ENCODE data around the gene MRGPRG.
"Not testable (repeated sequence)": the region's sequence is repeated elsewhere in the genome, so short reads cannot be mapped to it uniquely, and the experiment has no call there.

Gene MRGPRG, protein sequence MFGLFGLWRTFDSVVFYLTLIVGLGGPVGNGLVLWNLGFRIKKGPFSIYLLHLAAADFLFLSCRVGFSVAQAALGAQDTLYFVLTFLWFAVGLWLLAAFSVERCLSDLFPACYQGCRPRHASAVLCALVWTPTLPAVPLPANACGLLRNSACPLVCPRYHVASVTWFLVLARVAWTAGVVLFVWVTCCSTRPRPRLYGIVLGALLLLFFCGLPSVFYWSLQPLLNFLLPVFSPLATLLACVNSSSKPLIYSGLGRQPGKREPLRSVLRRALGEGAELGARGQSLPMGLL

DNA sequence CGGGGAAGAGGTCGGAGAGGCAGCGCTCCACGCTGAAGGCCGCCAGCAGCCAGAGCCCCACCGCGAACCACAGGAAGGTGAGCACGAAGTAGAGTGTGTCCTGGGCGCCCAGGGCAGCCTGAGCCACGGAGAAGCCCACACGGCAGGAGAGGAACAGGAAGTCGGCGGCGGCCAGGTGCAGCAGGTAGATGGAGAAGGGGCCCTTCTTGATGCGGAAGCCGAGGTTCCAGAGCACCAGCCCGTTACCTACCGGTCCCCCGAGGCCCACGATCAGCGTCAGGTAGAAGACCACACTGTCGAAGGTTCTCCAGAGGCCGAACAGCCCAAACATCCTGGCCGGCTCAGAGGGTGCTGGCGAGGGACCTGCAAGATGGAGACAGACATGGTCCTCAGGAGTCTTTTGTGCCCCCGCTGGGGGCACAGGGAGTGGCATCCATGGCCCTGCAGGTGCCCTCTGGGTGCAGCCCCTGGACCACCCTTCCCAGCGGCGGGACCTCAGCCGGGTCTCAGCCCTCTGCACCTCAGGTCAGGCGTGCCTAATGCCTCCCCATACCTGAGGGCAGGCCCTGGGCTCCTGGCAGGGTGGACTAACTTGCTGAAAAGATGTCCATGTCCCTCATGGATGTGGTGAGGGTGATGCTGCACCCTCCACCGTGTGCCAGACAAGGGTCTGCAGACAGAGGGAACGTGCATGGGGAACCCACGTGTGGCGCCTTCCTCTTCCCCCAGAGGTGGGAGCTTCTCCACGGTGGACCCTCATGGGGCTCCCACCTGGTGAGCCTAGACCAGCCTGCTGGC lies at the start of gene MRGPRG:
Gene MRGPRG (minus strand): TSS at position 331 of the 798 bp plus-strand sequence. CDS start 0 bp downstream, at position 331.
- no peak for DNase-seq

DNA sequence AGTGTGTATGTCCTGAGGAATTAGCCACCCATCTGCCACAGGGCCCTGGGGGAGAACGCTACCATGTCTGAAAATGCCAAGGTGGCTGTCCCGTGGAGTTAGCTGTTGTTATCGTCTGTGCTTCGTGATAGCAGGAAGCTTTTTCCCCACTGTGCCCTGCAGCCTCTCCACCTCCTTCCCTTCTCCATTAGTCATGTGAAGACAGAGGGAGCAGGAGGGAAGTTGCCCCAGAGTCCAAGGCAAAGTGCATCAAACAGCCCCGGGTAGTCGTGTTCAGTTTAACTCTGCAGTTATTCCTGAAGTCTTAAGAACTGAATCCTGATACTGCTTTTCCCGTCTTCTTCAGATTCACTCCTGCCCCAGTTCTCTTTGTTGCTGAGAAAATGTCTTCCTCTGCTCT lies 43.9 kb upstream of the MRGPRG start:
- not testable (repeated sequence) for DNase-seq

DNA sequence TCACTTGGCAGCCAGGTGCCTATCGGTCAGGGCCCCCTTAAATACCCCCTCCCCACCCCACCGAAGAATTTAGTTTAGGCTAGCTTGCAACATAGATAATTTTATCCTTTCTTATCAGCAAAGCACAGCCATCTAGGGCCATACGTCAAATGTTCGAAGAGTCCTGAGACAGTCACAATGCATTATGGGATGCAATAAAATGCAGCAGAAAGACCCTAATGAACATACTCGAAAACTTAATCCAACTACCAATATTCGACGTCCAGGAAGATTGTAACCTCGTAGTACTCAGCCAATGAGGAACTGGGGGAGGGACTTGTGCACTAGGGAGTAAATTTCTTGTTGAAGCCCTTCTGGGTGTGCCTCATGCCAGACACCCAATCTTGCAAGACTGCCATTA lies 43.2 kb upstream of the MRGPRG start:
- not testable (repeated sequence) for DNase-seq

DNA sequence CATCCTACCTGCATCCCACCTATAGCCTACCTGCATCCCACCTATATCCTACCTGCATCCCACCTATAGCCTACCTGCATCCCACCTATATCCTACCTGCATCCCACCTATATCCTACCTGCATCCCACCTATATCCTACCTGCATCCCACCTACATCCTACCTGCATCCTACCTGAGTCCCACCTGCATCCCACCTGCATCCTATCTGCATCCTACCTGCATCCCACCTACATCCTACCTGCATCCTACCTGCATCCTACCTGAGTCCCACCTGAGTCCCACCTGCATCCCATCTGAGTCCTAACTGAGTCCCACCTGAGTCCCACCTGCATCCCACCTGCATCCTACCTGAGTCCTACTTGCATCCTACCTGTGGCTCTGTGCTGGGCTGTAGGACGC lies 38.9 kb upstream of the MRGPRG start:
- DNase-seq: not testable (repeated sequence)

DNA sequence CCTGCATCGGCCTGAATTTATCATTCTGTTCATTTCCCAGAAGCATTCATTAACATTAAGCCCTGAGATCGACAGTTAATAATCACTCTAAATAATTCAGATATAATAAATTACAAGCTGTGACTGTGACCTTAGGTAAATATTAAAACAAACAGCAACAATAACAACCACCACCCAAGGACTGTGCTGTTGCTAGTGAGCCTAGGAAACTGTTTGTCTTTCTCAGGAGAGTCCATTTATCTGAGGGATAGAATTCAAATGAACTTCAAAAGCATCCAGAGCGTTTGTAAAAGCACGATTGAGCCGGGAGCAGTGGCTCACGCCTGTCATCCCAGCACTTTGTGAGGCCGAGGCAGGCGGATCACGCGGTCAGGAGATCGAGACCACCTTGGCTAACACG lies 36.6 kb upstream of the MRGPRG start:
- DNase-seq: not testable (repeated sequence)

DNA sequence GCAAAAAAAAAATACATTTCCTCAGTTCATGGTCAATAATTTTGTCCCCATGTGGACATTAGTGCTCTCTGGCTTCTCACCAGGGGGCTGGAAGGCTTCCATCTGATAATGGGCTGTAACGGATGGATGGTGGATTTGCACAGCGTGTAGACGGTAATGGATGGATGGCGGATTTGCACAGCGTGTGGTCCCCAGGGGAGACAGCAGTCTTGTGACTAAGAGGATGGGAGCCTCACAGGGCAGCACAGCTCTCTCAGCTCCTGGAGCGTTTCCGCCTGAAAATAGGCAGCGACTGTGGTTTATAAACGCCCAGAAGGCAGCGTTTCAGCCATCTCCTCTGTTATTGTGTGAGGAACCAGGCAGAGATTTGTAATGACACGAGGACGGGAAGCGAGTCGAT lies 36.2 kb upstream of the MRGPRG start:
- not testable (repeated sequence) for DNase-seq

DNA sequence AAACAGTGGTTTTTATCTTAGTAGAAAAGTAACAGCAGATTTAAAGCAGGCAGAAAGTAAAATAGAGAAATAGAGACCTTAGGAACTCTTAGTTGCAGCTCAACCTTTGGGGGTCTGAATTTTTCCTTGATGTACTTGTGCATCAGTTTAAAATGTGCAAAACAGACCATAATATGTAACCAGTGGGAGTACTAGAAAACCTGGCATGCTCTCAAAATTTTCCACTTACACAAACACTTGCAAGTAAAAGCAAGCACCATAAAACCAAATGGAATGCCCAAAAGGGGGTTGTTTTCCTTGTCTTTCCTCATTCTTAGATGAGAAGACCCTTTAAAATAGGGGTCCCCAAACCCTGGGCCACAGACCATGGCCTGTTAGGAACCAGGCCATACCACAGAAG lies 26.5 kb upstream of the MRGPRG start:
- DNase-seq: no peak

DNA sequence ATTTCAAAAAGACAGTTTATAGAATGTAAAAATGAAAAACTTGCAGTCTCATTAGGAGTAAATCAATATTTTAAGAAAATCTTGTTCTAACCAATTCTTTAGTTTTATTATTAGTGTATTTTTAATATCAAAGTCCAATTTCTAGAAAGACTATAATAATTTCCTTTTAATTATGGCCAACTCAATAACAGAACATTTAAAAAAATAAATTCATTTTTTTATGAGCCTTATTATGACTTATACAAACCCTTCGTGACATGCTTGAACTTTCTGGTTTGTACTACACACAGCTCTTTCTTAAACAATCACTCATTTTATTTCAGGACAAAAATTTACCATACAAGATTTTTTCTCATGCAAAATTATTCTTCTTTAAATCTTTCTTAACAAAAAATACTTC lies 25.3 kb upstream of the MRGPRG start:
- DNase-seq: no peak

DNA sequence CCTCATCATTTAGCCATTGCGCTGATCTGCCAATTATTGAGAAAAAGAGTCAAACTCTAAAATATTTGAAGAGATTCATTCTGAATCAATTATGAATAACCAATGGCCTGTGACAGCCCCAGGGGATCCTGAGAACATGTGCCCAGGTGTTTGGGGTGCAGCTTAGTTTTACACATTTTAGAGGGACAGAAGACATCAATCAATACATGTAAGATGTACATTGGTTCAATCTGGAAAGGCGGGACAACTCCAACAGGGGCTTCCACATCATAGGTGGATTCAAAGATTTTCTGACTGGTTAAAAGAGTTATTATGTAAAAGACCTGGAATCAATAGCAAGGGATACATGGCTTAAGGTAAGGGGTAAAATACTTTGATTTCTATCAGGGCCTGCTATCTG lies 18.5 kb upstream of the MRGPRG start:
- no peak for DNase-seq

DNA sequence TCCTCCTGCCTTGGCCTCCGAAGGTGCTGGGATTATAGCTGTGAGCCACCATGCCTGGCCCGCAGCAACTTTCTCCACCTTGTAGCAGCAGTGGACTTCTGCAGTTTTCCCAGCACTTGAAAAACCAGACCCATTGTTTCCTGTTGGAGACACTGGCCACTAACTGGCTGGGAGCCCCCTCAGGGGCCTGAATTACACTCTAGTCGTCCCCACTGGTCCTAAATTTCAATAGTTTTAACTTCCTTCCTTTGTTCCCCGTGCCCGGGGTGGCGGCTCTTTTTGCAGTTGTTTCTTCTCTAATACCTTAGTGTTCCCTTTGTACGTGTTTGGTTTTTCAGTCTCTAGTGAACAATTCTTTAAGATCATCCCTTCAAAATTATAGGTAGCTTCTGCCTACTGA lies 16.2 kb upstream of the MRGPRG start:
- no peak for DNase-seq

DNA sequence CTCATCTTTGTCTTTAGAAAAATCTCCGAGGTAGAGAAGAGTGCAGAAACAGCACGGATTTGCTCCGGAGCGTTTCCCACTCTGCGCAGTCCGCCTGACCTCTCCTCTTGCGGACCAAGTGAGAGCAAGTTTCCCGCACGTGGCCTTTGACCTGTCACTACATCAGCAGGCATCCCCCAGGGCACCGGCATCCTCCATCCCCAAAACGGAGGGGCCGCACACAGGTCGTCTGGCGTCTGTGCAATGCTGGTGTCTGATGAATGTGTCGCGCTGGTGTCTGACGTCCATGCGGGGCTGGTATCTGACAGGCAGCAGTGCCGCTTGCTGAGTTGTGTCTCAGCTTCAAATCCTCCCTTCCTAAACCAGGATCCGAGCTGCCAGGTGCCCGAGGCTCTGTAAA lies 14.3 kb upstream of the MRGPRG start:
- no peak for DNase-seq

DNA sequence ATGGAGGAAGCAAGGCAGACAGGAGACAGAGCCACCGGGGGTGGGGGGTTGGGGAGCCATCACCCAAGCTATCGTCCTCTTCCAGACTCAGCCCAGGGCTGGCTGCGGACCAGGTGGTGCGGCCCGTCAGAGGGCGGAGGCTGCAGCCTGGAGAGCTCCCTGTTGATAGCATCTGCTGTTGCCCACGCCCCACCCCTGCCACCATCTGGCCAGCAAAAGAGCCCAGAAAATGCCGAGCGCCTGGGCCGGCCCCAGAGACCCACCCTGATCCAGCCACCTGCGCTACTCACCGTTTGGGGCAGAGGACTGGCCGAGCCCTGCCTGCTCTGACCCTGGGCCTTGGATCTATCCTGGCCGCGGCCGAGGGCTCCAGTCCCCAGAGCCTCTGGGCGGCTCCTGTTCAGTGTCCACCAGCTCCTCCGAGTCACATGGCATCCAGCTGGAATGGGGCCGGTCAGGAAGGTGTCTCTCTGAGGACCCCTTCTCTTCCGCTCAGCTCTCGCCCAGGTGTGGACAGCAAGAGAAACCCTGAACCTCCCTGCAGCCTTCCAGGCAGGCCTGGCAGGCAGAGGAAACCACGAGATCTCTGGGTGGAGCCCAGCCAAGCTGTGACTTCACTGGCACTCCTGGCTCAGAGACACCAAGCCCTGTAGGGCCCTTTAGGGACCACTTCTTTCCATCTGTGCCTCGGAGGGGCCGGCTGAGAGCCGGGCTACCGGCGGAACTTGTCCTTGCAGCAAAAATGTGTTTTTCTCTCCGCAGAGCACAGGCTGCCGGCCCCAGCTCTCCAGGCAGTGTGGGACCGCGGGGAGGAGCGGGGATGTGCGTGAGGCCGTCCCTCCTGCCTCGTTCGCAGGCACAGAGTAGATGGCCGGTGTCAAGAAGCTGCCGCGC lies 13.5 kb upstream of the MRGPRG start, which contains the start of gene MRGPRE:
Gene MRGPRE (minus strand): TSS at position 567 of the 894 bp plus-strand sequence. CDS start 3,618 bp downstream, outside the sequence.
- DNase-seq: no peak

DNA sequence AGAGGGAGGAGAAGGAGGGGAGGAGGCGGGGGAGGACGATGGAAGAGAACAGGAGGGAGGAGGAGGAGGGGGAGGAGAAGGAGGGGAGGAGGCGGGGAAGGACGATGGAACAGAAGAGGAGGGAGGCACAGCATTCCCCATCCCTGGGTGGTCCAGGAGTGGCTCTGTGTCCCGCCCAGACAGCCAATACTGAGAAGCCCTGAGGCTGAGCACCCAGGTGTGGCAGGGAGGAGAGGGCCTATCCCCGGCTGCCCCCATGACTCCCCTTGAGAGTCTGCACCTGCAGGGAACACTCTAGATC lies 12.9 kb upstream of the MRGPRG start:
- no peak for DNase-seq

DNA sequence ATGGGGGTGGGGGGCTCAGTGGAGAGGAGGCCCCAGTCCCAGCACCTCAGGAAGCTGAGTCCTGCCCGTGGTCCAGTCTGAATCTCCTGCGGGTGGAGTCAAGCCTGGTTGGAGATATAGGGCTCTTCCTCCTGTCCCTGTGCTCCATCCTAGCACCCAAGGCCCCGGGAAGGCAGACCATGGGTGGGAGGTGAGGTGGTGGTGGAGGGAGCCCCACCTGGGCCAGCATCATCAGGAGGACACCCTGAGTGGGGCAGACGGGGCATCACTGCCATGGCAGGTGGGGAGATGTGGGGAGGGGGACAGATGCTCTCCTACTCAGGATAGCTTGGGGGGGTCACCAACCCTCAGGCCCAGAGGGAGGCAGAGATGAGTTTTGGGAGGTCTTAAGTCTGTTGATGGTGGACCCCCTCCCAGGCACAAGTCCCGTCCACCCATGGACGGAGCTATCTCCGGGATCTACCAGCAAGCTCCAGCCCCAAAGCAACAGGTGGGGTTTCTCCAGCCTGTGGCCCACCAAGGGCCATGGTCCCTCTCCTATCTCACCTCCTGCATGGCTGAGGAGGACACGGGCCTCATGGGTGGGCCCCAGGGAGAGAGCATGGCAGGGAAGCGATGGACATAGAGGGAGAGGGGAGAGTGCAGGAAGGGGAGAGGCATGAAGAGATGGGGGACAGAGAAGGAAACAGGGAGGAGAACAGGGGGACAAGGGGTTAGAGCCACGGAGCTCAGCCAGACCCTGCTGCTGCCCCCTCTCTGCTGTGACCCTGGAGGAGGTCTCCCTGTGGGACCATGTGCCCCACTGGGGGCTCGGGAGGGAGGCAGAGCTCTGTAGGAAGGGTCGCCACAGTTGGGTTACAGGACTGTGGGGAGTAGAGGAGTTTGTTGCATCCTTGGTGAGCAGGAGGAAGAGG lies 12.3 kb upstream of the MRGPRG start:
- DNase-seq: no peak

DNA sequence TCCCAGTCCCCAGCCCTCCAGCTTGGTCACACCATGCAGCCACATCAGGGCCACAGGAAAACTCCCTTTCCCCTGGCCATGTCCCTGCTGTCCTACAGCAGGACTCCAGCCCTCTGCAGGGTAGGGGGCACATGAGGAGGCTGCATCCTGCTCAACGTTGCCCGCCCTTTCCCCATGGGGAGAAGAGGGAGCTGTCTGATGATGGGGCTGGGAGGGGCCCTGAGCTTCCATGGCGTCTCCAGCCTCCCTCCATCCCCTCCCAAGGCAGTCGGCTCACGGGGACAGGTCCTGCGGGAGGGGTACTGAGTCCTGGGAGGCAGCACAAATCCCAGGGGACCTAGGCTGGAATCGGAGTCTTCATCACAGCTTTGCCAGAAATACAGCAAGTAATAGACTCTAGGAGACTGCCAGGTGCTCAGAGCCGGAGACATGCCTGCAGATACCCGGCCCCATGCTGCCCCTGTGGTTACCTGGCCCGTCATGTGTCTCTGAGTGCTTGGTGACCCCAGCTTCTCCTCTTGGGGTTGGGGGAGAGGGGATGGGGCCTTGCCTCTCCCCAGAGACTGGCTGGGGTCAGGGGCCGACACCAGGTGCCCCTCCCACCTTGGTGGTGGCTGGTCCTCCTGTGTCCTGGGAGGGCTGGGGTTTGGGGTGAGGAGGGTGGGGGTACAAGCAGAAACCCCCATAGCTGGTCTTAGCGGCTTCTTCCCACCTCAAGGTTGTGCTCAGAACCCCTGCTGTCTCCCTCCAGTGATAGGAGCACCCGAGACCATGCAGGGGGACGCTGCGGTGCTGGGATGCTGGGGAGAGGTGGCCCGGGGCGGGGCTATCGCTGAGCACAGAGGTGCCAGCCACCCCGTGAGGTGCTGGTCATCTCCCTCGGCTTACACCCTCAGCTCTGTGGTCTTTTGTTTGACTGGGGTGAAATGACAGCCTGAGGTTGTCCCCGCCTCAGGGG lies 11.3 kb upstream of the MRGPRG start:
- DNase-seq: no peak

DNA sequence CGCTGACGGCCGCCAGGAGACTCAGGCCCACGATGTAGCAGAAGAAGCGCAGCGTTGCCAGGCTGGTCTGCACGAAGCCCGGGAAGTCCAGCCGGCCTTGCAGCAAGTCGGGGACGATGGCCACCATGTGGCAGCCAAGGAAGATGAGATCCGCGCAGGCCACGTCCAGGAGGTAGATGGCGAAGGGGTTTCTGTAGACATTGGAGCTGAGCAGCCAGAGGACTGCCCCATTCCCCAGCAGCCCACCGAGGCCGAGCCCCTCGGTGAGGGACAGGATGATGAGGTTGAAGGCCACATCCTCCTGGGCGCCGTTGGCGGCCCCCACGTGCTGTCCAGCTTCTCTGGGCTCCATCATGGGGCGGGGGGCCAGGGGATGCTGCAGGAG lies 9.8 kb upstream of the MRGPRG start:
- no peak for DNase-seq

DNA sequence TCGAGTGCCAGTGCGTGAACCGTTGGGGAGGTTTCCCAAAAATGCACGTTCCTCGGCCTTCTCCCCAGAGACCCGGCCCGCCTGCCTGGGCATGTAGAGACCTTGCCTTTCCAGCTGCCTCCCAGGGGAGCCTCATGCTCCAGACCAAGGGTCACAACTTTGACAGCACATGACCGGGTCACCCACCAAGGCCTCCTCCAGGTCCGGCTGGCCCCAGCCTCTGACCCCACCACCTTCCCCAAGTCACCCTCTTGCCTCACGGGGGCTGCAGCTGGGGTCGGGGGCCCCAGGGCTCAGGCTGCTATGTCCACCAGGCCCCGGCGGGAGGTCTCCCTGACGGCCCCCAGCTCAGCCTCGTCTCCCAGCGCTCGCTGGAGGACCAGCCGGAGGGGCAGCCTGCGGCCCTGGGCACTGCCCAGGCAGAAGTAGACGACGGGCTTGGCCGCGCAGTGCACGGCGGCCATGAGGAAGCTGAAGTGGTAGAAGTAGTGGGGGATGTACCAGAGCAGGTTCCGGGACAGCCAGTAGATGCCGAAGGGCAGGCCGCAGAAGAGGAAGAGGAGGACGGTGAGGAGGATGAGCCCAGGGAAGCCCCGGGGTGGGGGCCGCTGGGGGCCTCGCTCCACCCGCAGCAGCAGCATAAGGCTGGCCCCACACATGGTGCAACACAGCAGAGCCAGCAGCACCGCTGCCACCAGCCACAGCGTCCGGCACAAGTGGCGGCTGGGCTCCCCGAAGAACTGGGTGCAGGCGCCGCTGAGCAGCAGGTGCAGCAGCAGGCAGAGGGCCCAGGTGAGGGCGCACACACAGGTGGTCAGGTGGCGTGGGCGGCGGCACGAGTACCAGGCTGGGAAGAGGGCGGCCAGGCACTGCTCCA lies 9.2 kb upstream of the MRGPRG start:
- DNase-seq: no peak

DNA sequence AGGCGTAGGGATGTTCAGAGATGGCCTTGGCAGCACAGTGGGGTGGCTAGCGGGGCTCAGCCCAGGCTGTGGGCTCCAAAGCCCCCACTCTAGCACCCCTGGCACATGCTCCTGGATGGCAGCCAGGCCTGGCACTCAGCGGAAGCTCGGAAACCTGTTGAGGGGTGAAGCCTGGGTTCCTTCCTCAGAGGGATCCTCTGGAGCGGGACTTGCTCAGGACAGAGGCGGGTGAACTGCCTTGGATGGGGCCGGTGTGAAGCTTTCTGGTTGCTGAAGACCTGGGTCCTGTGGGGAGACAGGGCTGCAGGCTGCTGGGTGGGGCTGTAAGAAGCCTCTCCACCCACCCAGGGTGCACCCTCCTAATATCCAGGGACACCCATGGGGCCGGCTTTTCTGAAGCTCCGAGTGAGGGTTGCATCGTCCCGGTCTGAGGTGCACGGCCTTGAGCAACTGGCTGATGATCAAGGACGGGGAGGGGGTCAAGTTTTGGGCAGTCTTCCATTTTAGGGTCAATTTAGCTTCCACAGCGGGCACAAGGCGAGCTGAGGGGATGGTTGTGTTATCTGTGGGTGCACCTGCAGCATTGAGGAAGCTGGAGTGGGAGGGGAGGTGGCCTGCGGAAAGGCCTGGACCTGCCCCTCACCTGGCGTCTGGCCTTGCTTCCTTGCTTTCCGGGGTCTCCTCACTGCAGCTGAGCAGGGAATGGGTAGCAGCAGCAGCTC lies 8.4 kb upstream of the MRGPRG start:
- DNase-seq: no peak

Measured in fibroblast of skin of right biceps (primary cell).